Parathyroid adenoma (tissue), 2 donors: ENCODE results near the gene SULT1C4.

ENCODE experiments used
- H2AFZ ChIP-seq: fragments of 300-600 bp; sonication (generic); one replicate; pipeline ENCODE4 v1.7.0; 2017; ENCODE audit warnings: antibody characterized with exemption, mild to moderate bottlenecking
- H3K27ac ChIP-seq: fragments of 300-600 bp; sonication (generic); one replicate; pipeline ENCODE4 v1.7.0; 2017
- H3K27me3 ChIP-seq: fragments of 300-600 bp; sonication (generic); one replicate; pipeline ENCODE4 v1.7.0; 2017; ENCODE audit warnings: low read length; ENCODE audit not compliant: control insufficient read depth, insufficient read depth
- H3K36me3 ChIP-seq: fragments of 300-600 bp; sonication (generic); one replicate; pipeline ENCODE4 v1.7.0; 2017; ENCODE audit warnings: low read length; ENCODE audit not compliant: control insufficient read depth, insufficient read depth
- H3K4me1 ChIP-seq: fragments of 300-600 bp; sonication (generic); one replicate; pipeline ENCODE4 v1.7.0; 2017; ENCODE audit warnings: control low read depth
- H3K4me2 ChIP-seq: fragments of 300-600 bp; sonication (generic); one replicate; pipeline ENCODE4 v1.7.0; 2017; ENCODE audit warnings: low read length
- H3K4me3 ChIP-seq: fragments of 300-600 bp; sonication (generic); one replicate; pipeline ENCODE4 v1.7.0; 2017; ENCODE audit warnings: low read depth, low read length
- H3K79me2 ChIP-seq: fragments of 300-600 bp; sonication (generic); one replicate; pipeline ENCODE4 v1.7.0; 2017; ENCODE audit warnings: control low read depth
- H3K9ac ChIP-seq: fragments of 300-600 bp; sonication (generic); one replicate; pipeline ENCODE4 v1.7.0; 2017; ENCODE audit warnings: mild to moderate bottlenecking
- H3K9me3 ChIP-seq: fragments of 300-600 bp; sonication (generic); one replicate; pipeline ENCODE4 v1.7.0; 2017; ENCODE audit warnings: low read length; ENCODE audit not compliant: control insufficient read depth
- TF ChIP-seq, protein P1 (sequence below): fragments of 300-600 bp; sonication (generic); IDR thresholded peaks from one replicate; pipeline ENCODE4 v1.7.0; 2017; ENCODE audit warnings: antibody characterized with exemption, mild to moderate bottlenecking
- donor health status: primary hyperparathyroidism.

Gene SULT1C4

DNA sequence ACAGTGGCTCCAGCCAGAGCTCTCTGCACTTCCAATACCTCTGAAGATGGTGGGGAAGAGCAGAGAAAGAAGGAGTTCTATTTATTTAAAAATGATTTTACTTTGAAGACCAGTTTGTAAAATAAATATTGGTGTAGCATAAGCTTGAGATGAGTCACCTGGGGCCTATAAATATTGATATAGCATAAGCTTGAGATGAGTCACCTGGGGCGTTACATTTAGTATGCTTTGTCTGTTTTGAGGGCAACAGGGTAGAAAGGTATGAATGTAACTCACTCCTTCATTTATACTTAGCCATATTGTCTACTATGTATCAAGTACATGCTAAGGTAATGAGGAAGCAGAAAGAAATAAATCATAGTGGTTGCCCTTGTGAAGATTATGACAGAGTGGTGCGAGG lies 7.7 kb upstream of the SULT1C4 start:
- no peaks in the 10 kb centered on the region for H3K79me2 ChIP-seq
- H3K4me1 ChIP-seq, result no peaks in the 10 kb centered on the region
- H3K9ac ChIP-seq, result no peak overlapping the region
- no peak overlapping the region for H3K27ac ChIP-seq
- no peaks in the 10 kb centered on the region for H3K27me3 ChIP-seq
- H3K36me3 ChIP-seq, result no peaks in the 10 kb centered on the region
- H3K9me3 ChIP-seq, result no peaks in the 10 kb centered on the region
- TF ChIP-seq, protein P1, sequence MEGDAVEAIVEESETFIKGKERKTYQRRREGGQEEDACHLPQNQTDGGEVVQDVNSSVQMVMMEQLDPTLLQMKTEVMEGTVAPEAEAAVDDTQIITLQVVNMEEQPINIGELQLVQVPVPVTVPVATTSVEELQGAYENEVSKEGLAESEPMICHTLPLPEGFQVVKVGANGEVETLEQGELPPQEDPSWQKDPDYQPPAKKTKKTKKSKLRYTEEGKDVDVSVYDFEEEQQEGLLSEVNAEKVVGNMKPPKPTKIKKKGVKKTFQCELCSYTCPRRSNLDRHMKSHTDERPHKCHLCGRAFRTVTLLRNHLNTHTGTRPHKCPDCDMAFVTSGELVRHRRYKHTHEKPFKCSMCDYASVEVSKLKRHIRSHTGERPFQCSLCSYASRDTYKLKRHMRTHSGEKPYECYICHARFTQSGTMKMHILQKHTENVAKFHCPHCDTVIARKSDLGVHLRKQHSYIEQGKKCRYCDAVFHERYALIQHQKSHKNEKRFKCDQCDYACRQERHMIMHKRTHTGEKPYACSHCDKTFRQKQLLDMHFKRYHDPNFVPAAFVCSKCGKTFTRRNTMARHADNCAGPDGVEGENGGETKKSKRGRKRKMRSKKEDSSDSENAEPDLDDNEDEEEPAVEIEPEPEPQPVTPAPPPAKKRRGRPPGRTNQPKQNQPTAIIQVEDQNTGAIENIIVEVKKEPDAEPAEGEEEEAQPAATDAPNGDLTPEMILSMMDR, result no peak
- no peak overlapping the region for H3K4me3 ChIP-seq
- no peak overlapping the region for H2AFZ ChIP-seq
- H3K4me2 ChIP-seq, result no peak overlapping the region

DNA sequence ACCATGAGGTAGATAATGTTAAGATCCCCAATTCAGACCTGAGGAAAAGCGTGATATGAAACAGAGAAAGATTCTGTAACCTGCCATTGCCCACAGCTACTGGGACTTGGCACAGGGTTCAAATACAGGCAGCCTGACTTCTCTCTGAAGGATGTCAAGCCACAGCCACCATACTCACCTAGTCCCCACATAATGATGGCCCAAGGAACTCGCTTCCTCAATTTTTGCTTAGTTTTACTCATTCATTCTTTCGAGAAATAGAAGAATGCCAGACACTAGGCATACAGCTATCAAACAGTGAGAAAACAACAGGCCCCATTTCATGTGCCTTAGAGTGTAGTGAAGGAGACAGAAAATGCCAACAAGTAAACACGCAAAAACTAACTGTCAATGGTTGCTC lies 980 bp upstream of the SULT1C4 start:
- Histone ChIP-seq H3K27ac (no peak overlapping the region), H3K4me2 (no peak overlapping the region), H3K4me3 (no peak overlapping the region), H3K36me3 (no peaks in the 10 kb centered on the region), H3K27me3 (no peaks in the 10 kb centered on the region), H3K79me2 (no peaks in the 10 kb centered on the region), H3K9me3 (no peaks in the 10 kb centered on the region), H3K4me1 (no peaks in the 10 kb centered on the region), H2AFZ (no peak overlapping the region), H3K9ac (no peak overlapping the region)
- TF ChIP-seq, protein P1, result no peak

DNA sequence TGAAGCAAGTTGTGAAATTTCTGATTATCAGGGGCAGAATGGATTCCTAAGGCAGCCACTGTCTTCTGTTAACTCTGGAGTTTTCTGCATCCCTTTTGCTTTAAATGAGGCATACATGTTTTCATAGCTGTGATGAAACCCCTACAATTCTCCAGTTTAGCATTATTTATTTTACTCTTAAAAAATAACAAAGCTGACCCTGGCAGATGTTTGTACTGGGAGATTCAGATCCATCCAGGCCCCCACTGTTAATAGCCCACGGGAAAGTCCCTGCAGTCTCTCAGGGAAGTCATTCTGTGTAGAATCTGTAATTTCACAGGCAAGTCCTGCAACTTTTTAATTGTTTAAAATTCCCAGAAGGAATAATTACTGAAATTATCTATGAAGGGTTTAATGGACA lies 353 bp upstream of the SULT1C4 start:
- TF ChIP-seq, protein P1, result no peak
- peak overlapping the region; percentile 22 for H3K4me3 ChIP-seq
- no peak overlapping the region for H3K27ac ChIP-seq
- peak overlapping the region; percentile 52 for H2AFZ ChIP-seq
- no peaks in the 10 kb centered on the region for H3K27me3 ChIP-seq
- H3K9me3 ChIP-seq, result no peaks in the 10 kb centered on the region
- no peak overlapping the region for H3K4me2 ChIP-seq
- no peaks in the 10 kb centered on the region for H3K79me2 ChIP-seq
- H3K36me3 ChIP-seq, result no peaks in the 10 kb centered on the region
- no peak overlapping the region for H3K9ac ChIP-seq
- H3K4me1 ChIP-seq, result no peaks in the 10 kb centered on the region

DNA sequence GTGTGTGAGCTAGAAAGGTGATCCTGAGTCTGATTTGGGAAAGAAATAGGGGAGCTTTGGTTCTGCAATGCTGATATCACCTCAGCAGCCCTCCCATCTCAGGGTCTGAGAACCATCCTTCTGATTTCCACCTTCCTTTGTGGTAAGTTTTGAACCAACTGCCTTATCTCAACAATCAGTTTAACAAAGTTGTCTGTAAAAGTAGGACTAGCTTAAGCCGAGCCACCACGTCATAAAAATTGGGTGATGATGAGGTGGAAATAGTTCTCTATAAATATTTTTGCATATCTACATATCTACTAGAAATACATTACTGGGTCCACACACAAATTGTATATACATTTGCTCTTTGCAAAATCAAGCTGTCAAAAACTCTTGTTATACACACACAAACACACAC lies 1.1 kb downstream of the SULT1C4 start:
- H3K9ac ChIP-seq, result no peak overlapping the region
- H3K27ac ChIP-seq, result no peak overlapping the region

DNA sequence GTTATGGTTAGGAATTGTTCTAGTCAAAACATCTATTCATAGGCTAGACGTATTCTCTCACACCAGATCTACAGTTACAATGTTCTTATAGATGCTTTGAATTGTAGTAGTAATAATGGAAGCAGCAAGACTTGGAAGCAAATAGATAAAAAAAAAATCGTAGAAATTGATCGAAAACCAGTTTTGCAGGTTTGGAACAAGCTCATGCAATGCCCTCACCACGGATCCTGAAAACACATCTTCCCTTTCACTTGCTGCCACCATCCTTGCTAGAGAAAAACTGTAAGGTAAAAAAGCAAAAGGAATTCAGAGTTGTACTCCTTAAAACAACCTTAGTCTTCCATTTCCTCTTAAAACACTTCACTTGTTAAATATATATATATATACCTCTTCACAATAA lies 4.4 kb downstream of the SULT1C4 start:
- H2AFZ ChIP-seq, result no peak overlapping the region
- H3K79me2 ChIP-seq, result no peaks in the 10 kb centered on the region
- TF ChIP-seq, protein P1, result no peak
- H3K36me3 ChIP-seq, result no peaks in the 10 kb centered on the region
- no peak overlapping the region for H3K27ac ChIP-seq
- H3K4me2 ChIP-seq, result no peak overlapping the region
- no peak overlapping the region for H3K4me3 ChIP-seq
- H3K27me3 ChIP-seq, result no peaks in the 10 kb centered on the region
- no peak overlapping the region for H3K9ac ChIP-seq
- no peaks in the 10 kb centered on the region for H3K4me1 ChIP-seq
- no peaks in the 10 kb centered on the region for H3K9me3 ChIP-seq

More for the DNA sequence above, 1.1 kb downstream of the SULT1C4 start:
- H3K4me1 ChIP-seq, result no peaks in the 10 kb centered on the region
- no peak overlapping the region for H3K4me3 ChIP-seq
- no peak overlapping the region for H3K4me2 ChIP-seq
- no peaks in the 10 kb centered on the region for H3K9me3 ChIP-seq
- H2AFZ ChIP-seq, result no peak overlapping the region
- no peaks in the 10 kb centered on the region for H3K27me3 ChIP-seq
- TF ChIP-seq, protein P1, result no peak
- H3K36me3 ChIP-seq, result no peaks in the 10 kb centered on the region
- H3K79me2 ChIP-seq, result no peaks in the 10 kb centered on the region
